Upper lobe of left lung (tissue), 6 donors: ENCODE measurements around the gene SCN5A. TPM values are rescaled to one million over a fixed set of nuclear protein-coding genes. Genes with fewer than 3 reads are reported as not detected.

ENCODE experiments used
- ATAC-seq, 2 donors: fragments of 200-7000 bp; cut with Tn5 transposase; one replicate each; pipeline ENCODE4 v1.9.1; 2022; ENCODE audit warnings: mild to moderate bottlenecking in 2 of 2, moderate library complexity in 2 of 2; ENCODE audit not compliant: low FRiP score in 2 of 2
- DNase-seq, 2 donors: peaks; one replicate each; pipeline ENCODE4 v3.0.0-alpha.2; 2019 to 2020
- H3K27ac ChIP-seq, 4 donors: fragments of 200-600 bp; sonication (generic); one replicate each; pipeline ENCODE4 v1.5.1; 2016 to 2019
- H3K27me3 ChIP-seq, 4 donors: fragments of 200-600 bp; sonication (generic); one replicate each; pipeline ENCODE4 v1.5.1; 2017 to 2019
- H3K36me3 ChIP-seq, 4 donors: fragments of 200-600 bp; sonication (generic); one replicate each; pipeline ENCODE4 v1.5.1; 2016 to 2019
- H3K4me1 ChIP-seq, 4 donors: fragments of 200-600 bp; sonication (generic); one replicate each; pipeline ENCODE4 v1.5.1; 2018 to 2019
- H3K4me3 ChIP-seq, 4 donors: fragments of 200-600 bp; sonication (generic); one replicate each; pipeline ENCODE4 v1.5.1; 2017 to 2019; ENCODE audit warnings: mild to moderate bottlenecking in 2 of 4, moderate library complexity in 1 of 4
- H3K9me3 ChIP-seq, 4 donors: fragments of 200-600 bp; sonication (generic); one replicate each; pipeline ENCODE4 v1.5.1; 2018 to 2019
- EP300 ChIP-seq, 4 donors: sonication (generic); formaldehyde crosslinking; IDR thresholded peaks; one replicate each; pipeline ENCODE4 v1.5.1; 2017; ENCODE audit warnings: antibody characterized with exemption in 4 of 4, control low read depth in 2 of 4
- POLR2A ChIP-seq, 4 donors: fragments of 450-650 bp; IDR thresholded peaks; one replicate each; pipeline ENCODE4 v1.5.1; 2016 to 2017; ENCODE audit warnings: antibody characterized with exemption in 4 of 4, mild to moderate bottlenecking in 2 of 4
- POLR2AphosphoS5 ChIP-seq, 2 donors: sonication (generic); formaldehyde crosslinking; IDR thresholded peaks; one replicate each; pipeline ENCODE4 v1.5.1; 2017; ENCODE audit warnings: antibody characterized with exemption in 2 of 2
- WGBS, 2 donors: methylation state at CpG; one replicate each; pipeline ENCODE4 v1.1.5; 2017 to 2018; 5-methylcytosine and 5-hydroxymethylcytosine counted together
- total RNA-seq, 6 donors: library from RNA; depleted of rRNA in 4 of 6; stranded (reverse); fragments of >200 nt in 4 of 6; gene quantifications; one replicate each; pipeline versions ENCODE4 v1.1.0 to v1.2.1, GENCODE V29; 2016 to 2021
- TF ChIP-seq, protein P1 (sequence below), 6 experiments: fragments of 450-650 bp in 4 of 6; fragments of 200-600 bp in 2 of 6; sonication (generic) in 2 of 6; IDR thresholded peaks; one replicate each; pipeline ENCODE4 v1.5.1; 2016 to 2019; ENCODE audit warnings: antibody characterized with exemption in 6 of 6
- donor health status: DM: no; HTN: no; CAD: no; lungs with moderate emphysema.
- donor health status: DM: no; HTN: yes; CAD: no; lungs with severe emphysema.

SCN5A gene
- total RNA-seq, 6 donors from 2014 or later, result under 0.01 to 0.30 (median 0.10) TPM; not detected in 1

DNA sequence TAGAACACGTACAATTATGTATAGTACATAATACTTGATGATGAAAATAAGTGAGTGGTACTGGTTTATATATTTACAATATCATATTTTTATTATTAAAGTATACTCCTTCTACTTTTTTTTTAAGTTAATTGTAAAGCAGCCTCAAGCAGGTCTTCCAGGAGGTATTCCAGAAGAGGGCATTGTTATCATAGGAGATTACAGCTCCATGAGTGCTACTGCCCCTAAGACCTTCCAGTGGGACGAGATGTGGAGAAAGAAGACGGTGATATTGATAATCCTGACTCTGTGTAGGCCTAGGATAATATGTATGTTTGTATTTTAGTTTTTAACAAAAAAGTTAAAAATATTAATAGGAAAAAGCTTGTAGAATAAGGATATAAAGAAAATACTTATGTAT, 40.3 kb upstream of the SCN5A start:
- DNase-seq (no peak), ATAC-seq (no peak)
- no peaks in the 10 kb centered on the region for H3K36me3 ChIP-seq
- 80 to 84% methylated on average over 3 of the region's 3 CpGs for WGBS, 2 donors
- no peak overlapping the region for H3K4me3 ChIP-seq
- no peak overlapping the region for H3K27ac ChIP-seq
- TF ChIP-seq, protein P1, sequence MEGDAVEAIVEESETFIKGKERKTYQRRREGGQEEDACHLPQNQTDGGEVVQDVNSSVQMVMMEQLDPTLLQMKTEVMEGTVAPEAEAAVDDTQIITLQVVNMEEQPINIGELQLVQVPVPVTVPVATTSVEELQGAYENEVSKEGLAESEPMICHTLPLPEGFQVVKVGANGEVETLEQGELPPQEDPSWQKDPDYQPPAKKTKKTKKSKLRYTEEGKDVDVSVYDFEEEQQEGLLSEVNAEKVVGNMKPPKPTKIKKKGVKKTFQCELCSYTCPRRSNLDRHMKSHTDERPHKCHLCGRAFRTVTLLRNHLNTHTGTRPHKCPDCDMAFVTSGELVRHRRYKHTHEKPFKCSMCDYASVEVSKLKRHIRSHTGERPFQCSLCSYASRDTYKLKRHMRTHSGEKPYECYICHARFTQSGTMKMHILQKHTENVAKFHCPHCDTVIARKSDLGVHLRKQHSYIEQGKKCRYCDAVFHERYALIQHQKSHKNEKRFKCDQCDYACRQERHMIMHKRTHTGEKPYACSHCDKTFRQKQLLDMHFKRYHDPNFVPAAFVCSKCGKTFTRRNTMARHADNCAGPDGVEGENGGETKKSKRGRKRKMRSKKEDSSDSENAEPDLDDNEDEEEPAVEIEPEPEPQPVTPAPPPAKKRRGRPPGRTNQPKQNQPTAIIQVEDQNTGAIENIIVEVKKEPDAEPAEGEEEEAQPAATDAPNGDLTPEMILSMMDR (IDR thresholded peaks at IDR 0.05), result no peak
- no peak for TF ChIP-seq POLR2AphosphoS5 (IDR thresholded peaks at IDR 0.05)
- no peak for TF ChIP-seq EP300 (IDR thresholded peaks at IDR 0.05)
- TF ChIP-seq POLR2A (IDR thresholded peaks at IDR 0.05), result no peak
- no peaks in the 10 kb centered on the region for H3K4me1 ChIP-seq
- H3K9me3 ChIP-seq, result no peaks in the 10 kb centered on the region
- no peaks in the 10 kb centered on the region for H3K27me3 ChIP-seq

DNA sequence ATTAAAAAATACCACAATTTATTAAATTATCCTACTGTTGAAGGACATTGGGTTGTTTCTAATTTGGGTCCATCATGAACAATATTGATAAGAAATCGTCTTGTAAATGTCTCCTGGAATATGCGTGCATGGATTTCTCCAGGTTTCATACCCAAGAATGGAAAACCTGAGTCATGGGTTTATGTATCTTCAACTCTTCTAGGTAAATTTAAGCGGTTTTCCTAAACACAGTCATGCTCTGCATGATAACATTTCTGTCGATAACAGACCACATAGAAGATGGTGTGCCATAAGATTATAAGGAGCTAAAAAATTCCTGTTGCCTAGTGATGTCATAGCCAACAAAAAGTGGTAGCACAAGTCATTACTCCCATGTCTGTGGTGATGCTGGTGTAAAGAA, 39.9 kb upstream of the SCN5A start:
- TF ChIP-seq EP300 (IDR thresholded peaks at IDR 0.05) (no peak), POLR2AphosphoS5 (IDR thresholded peaks at IDR 0.05) (no peak), POLR2A (IDR thresholded peaks at IDR 0.05) (no peak)
- TF ChIP-seq, protein P1 (IDR thresholded peaks at IDR 0.05), result no peak
- no peak overlapping the region for H3K27ac ChIP-seq
- no peaks in the 10 kb centered on the region for H3K27me3 ChIP-seq
- no peaks in the 10 kb centered on the region for H3K36me3 ChIP-seq
- H3K9me3 ChIP-seq, result no peaks in the 10 kb centered on the region
- 90 to 93% methylated on average over 4 of the region's 4 CpGs for WGBS, 2 donors
- H3K4me3 ChIP-seq, result no peak overlapping the region
- H3K4me1 ChIP-seq, result no peaks in the 10 kb centered on the region
- ATAC-seq, result no peak
- DNase-seq, result no peak

DNA sequence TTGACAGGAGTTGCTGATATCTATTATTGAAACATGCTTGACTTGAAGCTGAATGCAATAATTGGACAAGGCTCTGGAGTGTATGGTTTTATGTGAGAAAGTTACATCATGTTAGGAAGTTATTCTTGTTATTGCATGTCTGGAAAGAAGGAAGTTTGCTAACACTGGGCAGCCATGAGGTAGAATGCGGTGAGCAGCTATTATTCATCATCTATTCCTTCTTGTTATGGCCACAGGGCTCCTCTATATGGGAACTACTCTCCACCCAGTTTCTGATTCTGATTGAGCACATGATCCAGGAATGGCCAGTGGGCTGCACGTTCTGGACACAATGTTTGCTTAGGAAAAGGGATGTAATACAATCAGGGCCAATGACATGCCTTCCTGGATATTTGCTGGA, 37.8 kb upstream of the SCN5A start:
- DNase-seq (no peak), ATAC-seq (no peak)
- H3K27me3 ChIP-seq, result no peaks in the 10 kb centered on the region
- TF ChIP-seq EP300 (IDR thresholded peaks at IDR 0.05) (no peak), POLR2A (IDR thresholded peaks at IDR 0.05) (no peak), POLR2AphosphoS5 (IDR thresholded peaks at IDR 0.05) (no peak)
- TF ChIP-seq, protein P1 (IDR thresholded peaks at IDR 0.05), result no peak
- no peaks in the 10 kb centered on the region for H3K36me3 ChIP-seq
- H3K4me1 ChIP-seq, result no peaks in the 10 kb centered on the region
- H3K27ac ChIP-seq, result no peak overlapping the region
- H3K9me3 ChIP-seq, result no peaks in the 10 kb centered on the region
- no peak overlapping the region for H3K4me3 ChIP-seq
- WGBS, 2 donors, result 36 to 51% methylated on average over 2 of the region's 2 CpGs

DNA sequence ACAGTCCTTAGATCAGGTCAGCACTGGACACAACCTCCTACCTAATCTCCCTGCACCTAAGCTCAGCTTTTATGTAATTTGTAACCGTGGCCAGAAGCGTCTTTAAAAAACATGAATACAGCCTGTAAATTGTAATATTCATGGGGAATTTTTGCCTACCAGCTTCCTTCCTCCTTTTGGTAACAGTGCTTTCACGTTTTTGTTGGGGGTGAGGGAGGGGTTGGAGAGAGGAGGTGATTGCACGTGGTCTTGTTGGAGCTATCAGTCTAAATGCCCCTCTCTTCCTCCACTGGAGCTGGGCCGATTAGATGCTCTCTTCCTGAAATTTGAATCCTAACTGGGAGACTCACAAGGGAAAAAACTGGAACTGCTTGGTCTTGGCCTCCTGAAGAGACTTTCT, 35.1 kb upstream of the SCN5A start:
- 38 to 49% methylated on average over 5 of the region's 5 CpGs for WGBS, 2 donors
- H3K36me3 ChIP-seq, result no peaks in the 10 kb centered on the region
- H3K4me1 ChIP-seq, result no peaks in the 10 kb centered on the region
- no peak overlapping the region for H3K27ac ChIP-seq
- H3K4me3 ChIP-seq, result no peak overlapping the region
- no peak for DNase-seq
- H3K9me3 ChIP-seq, result no peaks in the 10 kb centered on the region
- TF ChIP-seq, protein P1 (IDR thresholded peaks at IDR 0.05), result no peak
- TF ChIP-seq EP300 (IDR thresholded peaks at IDR 0.05) (no peak), POLR2AphosphoS5 (IDR thresholded peaks at IDR 0.05) (no peak), POLR2A (IDR thresholded peaks at IDR 0.05) (no peak)
- no peaks in the 10 kb centered on the region for H3K27me3 ChIP-seq
- ATAC-seq, result no peak

DNA sequence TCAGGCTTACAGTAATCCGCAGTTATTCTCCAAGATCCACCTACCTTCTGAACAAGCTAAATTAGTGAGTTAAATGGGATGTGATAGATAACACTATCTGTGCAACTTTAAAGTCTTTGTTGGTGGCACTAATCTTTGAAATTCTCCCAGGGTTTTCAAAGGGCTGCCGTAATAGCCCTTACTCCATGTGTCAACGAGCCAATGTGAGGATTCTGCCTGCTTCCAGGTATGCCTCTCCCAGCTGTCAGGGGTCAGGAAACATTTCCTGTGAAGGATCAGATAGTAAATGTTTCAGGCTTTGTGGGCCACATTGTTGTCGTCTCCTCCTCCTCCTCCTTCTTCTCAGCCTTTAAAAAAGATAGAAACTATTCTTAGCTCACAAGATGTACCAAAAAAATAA, 20.2 kb upstream of the SCN5A start:
- H3K9me3 ChIP-seq, result no peaks in the 10 kb centered on the region
- WGBS, 2 donors, result 46 to 51% methylated on average over 4 of the region's 4 CpGs
- TF ChIP-seq, protein P1 (IDR thresholded peaks at IDR 0.05), result no peak
- TF ChIP-seq POLR2AphosphoS5 (IDR thresholded peaks at IDR 0.05), result no peak
- no peak for TF ChIP-seq POLR2A (IDR thresholded peaks at IDR 0.05)
- no peak for TF ChIP-seq EP300 (IDR thresholded peaks at IDR 0.05)
- no peaks in the 10 kb centered on the region for H3K4me1 ChIP-seq
- no peaks in the 10 kb centered on the region for H3K36me3 ChIP-seq
- no peaks in the 10 kb centered on the region for H3K27me3 ChIP-seq
- no peak for DNase-seq
- no peak overlapping the region for H3K4me3 ChIP-seq
- no peak overlapping the region for H3K27ac ChIP-seq
- ATAC-seq, result no peak
